A549 (cell line): ENCODE measurements around the gene ARPC1A.

Experiments
- CBX2 ChIP-seq: fragments of 200-600 bp; sonication (generic); IDR thresholded peaks from 2 replicates; pipeline ENCODE4 v1.6.1; 2016; ENCODE audit warnings: low read depth, mild to moderate bottlenecking, borderline replicate concordance
- CHD2 ChIP-seq: fragments of 150-350 bp; IDR thresholded peaks from 2 replicates; pipeline ENCODE4 v1.6.1; 2014; ENCODE audit warnings: low read length; ENCODE audit not compliant: partially characterized antibody
- EHMT2 ChIP-seq: fragments of 200-600 bp; sonication (generic); IDR thresholded peaks from 2 replicates; pipeline ENCODE4 v1.6.1; 2016; ENCODE audit warnings: antibody characterized with exemption, low read depth, mild to moderate bottlenecking, moderate library complexity
- HDAC2 ChIP-seq: fragments of 200-600 bp; sonication (generic); IDR thresholded peaks from 2 replicates; pipeline ENCODE4 v1.6.1; 2016
- HOXA7 ChIP-seq: fragments of 250-450 bp; sonication (Bioruptor Pico); IDR thresholded peaks from 2 replicates; pipeline ENCODE4 v1.5.0; 2020; ENCODE audit warnings: mild to moderate bottlenecking, moderate library complexity
- MAZ ChIP-seq: fragments of 150-350 bp; IDR thresholded peaks from 2 replicates; pipeline ENCODE4 v1.6.1; 2014; ENCODE audit warnings: antibody characterized with exemption, low read depth, low read length, borderline replicate concordance
- RCOR1 ChIP-seq: fragments of 150-350 bp; IDR thresholded peaks from 2 replicates; pipeline ENCODE4 v1.6.1; 2014; ENCODE audit warnings: antibody characterized with exemption, low read length, low read depth
- ZSCAN20 ChIP-seq: fragments of 250-450 bp; sonication (Bioruptor Pico); IDR thresholded peaks from 2 replicates; pipeline ENCODE4 v1.8.0; 2022; ENCODE audit warnings: mild to moderate bottlenecking, moderate library complexity
- TF ChIP-seq, protein P1 (sequence below): fragments of >200 bp; sonication (Bioruptor Twin); formaldehyde crosslinking; IDR thresholded peaks from 3 replicates; pipeline ENCODE4 v1.5.1; 2016

DNA sequence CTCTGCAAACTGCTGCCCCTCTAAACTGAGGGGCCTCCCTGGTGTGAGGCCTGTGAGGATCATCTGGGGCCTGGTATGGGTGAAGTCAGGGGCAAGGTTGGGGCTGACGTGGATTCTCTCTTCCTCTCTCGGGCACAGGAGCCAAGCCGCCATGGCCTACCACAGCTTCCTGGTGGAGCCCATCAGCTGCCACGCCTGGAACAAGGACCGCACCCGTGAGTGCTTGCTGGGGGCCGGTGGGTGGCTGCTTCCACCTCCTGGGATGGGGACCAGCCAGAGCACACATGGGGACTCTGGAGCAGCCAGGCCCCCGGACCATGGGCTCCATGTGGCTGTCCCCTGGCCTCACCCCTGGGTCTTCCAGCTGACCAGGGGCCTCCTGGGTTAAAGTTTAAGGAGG is 59.9 kb downstream of the ARPC1A start:
- TF ChIP-seq ZSCAN20 (no peak), MAZ (no peak), HOXA7 (CRISPR knock-in tag) (no peak), HDAC2 (no peak), EHMT2 (no peak), CBX2 (no peak), CHD2 (no peak), RCOR1 (no peak)
- TF ChIP-seq, protein P1, sequence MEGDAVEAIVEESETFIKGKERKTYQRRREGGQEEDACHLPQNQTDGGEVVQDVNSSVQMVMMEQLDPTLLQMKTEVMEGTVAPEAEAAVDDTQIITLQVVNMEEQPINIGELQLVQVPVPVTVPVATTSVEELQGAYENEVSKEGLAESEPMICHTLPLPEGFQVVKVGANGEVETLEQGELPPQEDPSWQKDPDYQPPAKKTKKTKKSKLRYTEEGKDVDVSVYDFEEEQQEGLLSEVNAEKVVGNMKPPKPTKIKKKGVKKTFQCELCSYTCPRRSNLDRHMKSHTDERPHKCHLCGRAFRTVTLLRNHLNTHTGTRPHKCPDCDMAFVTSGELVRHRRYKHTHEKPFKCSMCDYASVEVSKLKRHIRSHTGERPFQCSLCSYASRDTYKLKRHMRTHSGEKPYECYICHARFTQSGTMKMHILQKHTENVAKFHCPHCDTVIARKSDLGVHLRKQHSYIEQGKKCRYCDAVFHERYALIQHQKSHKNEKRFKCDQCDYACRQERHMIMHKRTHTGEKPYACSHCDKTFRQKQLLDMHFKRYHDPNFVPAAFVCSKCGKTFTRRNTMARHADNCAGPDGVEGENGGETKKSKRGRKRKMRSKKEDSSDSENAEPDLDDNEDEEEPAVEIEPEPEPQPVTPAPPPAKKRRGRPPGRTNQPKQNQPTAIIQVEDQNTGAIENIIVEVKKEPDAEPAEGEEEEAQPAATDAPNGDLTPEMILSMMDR = no peak
